Skin epidermis (tissue), 12 donors: Measurements from ENCODE around the gene TMEM235.

ENCODE experiments used
- H3K27ac ChIP-seq, 21 experiments: fragments of 200-600 bp; sonication (generic) in 11 of 21; one replicate each; pipeline ENCODE4 v1.5.0; 2020; ENCODE audit warnings: mild to moderate bottlenecking in 3 of 21, inconsistent platforms in 2 of 21, moderate library complexity in 2 of 21
- H3K4me3 ChIP-seq, 7 experiments: fragments of 200-600 bp; sonication (generic) in 2 of 7; one replicate each; pipeline ENCODE4 v1.5.0; 2020; ENCODE audit warnings: inconsistent platforms in 2 of 7, mild to moderate bottlenecking in 2 of 7, moderate library complexity in 1 of 7

TMEM235 gene

DNA sequence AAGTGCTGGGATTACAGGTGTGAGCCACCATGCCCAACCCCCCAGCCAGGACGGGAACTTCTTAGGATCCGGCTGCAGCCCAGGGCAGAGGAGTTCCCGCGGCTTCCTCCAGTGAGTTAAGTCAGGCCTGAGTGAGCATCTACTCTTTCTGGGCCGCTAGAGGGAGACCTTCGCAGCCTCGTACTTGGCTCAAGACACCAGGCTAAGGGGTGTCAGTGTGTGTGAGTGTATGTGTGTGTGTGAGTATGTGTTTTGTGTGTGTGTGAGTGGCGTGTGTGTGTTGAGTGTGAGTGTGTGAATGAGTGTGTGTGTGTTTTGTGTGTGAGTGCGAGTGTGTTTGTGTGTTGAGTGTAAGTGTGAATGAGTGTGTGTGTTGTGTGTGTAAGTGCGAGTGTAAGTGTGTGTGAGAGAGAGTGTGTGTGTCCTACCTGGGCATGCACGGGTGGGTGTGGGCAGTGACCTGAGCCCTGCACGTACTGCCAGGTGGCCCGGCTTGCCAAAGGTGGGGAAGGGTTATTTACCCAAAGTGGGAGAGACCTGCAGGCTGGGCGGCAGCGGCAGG is 58.5 kb downstream of the TMEM235 start:
- Histone ChIP-seq H3K4me3 (no peak overlapping the region), H3K27ac (no peak overlapping the region)
